IMR-90 (cell line): ENCODE measurements around the gene SH3BP4. TPM values are rescaled to one million over a fixed set of nuclear protein-coding genes. Genes with fewer than 3 reads are reported as not detected.

ENCODE experiments used
- ATAC-seq: fragments of 200-7000 bp; cut with Tn5 transposase; 2 replicates; pipeline ENCODE4 v1.9.1; 2020; ENCODE audit warnings: low read depth, mild to moderate bottlenecking, moderate library complexity
- BruUV-seq: library from RNA; stranded (reverse); fragments of 400-500 nt; replicated peaks from 2 replicates; lab custom pipeline; 2021; lab: Mats Ljungman, UMichigan
- CTCF ChIA-PET: fragments of 300-600 bp; formaldehyde crosslinking; extraction: SDS; loops from one replicate; lab custom pipeline; 2021; ENCODE audit warnings: antibody characterized with exemption; lab: Yijun Ruan, JAX
- POLR2A ChIA-PET: fragments of 300-600 bp; sonication (Branson Sonifier 250); formaldehyde crosslinking; loops from one replicate; lab custom pipeline; 2022; ENCODE audit warnings: antibody characterized with exemption; ENCODE audit not compliant: unreplicated experiment; lab: Charles Lee
- DNase-seq: peaks from one replicate; pipeline ENCODE4 v3.0.0; 2013
- H2AFZ ChIP-seq: replicated peaks from 2 replicates; pipeline ENCODE3; 2013; ENCODE audit warnings: low read length, mild to moderate bottlenecking; ENCODE audit not compliant: poor library complexity
- H2AK5ac ChIP-seq: 2 replicates; pipeline ENCODE4 v1.6.1; 2013; ENCODE audit warnings: low read depth, low read length, inconsistent platforms
- H2AK9ac ChIP-seq: replicated peaks from 2 replicates; pipeline ENCODE3; 2013; ENCODE audit warnings: mild to moderate bottlenecking, low read depth, low read length, moderate library complexity; ENCODE audit not compliant: poor library complexity
- H2BK120ac ChIP-seq: 2 replicates; pipeline ENCODE4 v1.6.1; 2013; ENCODE audit warnings: low read depth, low read length, inconsistent platforms
- H2BK15ac ChIP-seq: 3 replicates; pipeline ENCODE4 v1.6.1; 2013; ENCODE audit warnings: low read depth, low read length, inconsistent platforms
- H2BK20ac ChIP-seq: 2 replicates; pipeline ENCODE4 v1.6.1; 2013; ENCODE audit warnings: low read depth, mild to moderate bottlenecking, inconsistent platforms, low read length, moderate library complexity
- H2BK5ac ChIP-seq: 2 replicates; pipeline ENCODE4 v1.6.1; 2013; ENCODE audit warnings: mild to moderate bottlenecking, low read depth, low read length, inconsistent platforms; ENCODE audit not compliant: poor library complexity, severe bottlenecking
- H3K14ac ChIP-seq: replicated peaks from 2 replicates; pipeline ENCODE4 v1.6.1; 2013; ENCODE audit warnings: low read depth, low read length, inconsistent platforms
- H3K18ac ChIP-seq: 2 replicates; pipeline ENCODE4 v1.6.1; 2013; ENCODE audit warnings: low read depth, low read length, control low read depth
- H3K23ac ChIP-seq: 2 replicates; pipeline ENCODE4 v1.6.1; 2013; ENCODE audit warnings: low read depth, low read length, inconsistent platforms
- H3K27ac ChIP-seq: 2 replicates; pipeline ENCODE4 v1.5.1; 2013; ENCODE audit warnings: mild to moderate bottlenecking, control low read depth, low read length; ENCODE audit not compliant: insufficient read depth
- H3K27me3 ChIP-seq: 2 replicates; pipeline ENCODE4 v1.6.1; 2013; ENCODE audit warnings: low read length; ENCODE audit not compliant: control insufficient read depth, insufficient read depth
- H3K36me3 ChIP-seq: 2 replicates; pipeline ENCODE4 v1.6.1; 2013; ENCODE audit warnings: low read length, mixed read lengths; ENCODE audit not compliant: control insufficient read depth, insufficient read depth
- H3K4ac ChIP-seq: 2 replicates; pipeline ENCODE4 v1.6.1; 2013; ENCODE audit warnings: low read depth, low read length, inconsistent platforms
- H3K4me1 ChIP-seq: 2 replicates; pipeline ENCODE4 v1.6.1; 2013; ENCODE audit warnings: low read length, mixed read lengths; ENCODE audit not compliant: control insufficient read depth, insufficient read depth
- H3K4me2 ChIP-seq: 2 replicates; pipeline ENCODE4 v1.6.1; 2013; ENCODE audit warnings: low read depth, mild to moderate bottlenecking, control low read depth, low read length, moderate library complexity
- H3K4me3 ChIP-seq: 2 replicates; pipeline ENCODE4 v1.5.1; 2013; ENCODE audit warnings: low read depth, mild to moderate bottlenecking, control low read depth, low read length, moderate library complexity; ENCODE audit not compliant: insufficient read depth
- H3K56ac ChIP-seq: 2 replicates; pipeline ENCODE4 v1.6.1; 2013; ENCODE audit warnings: low read length, inconsistent platforms; ENCODE audit not compliant: insufficient read depth; ENCODE audit errors: extremely low read depth
- H3K79me1 ChIP-seq, 2 experiments: 2 replicates each; pipeline ENCODE4 v1.6.1; 2013; ENCODE audit warnings: low read length in 2 of 2, inconsistent platforms in 1 of 2, low read depth in 1 of 2
- H3K9ac ChIP-seq: 2 replicates; pipeline ENCODE4 v1.6.1; 2013; ENCODE audit warnings: low read depth, low read length, control low read depth
- H3K9me1 ChIP-seq: 2 replicates; pipeline ENCODE4 v1.6.1; 2013; ENCODE audit warnings: low read length, inconsistent platforms; ENCODE audit not compliant: insufficient read depth
- H3K9me3 ChIP-seq: 2 replicates; pipeline ENCODE4 v1.6.1; 2013; ENCODE audit warnings: low read length; ENCODE audit not compliant: control insufficient read depth, insufficient read depth
- H4K20me1 ChIP-seq: 2 replicates; pipeline ENCODE4 v1.6.1; 2013; ENCODE audit warnings: low read length, inconsistent platforms; ENCODE audit not compliant: insufficient read depth
- H4K5ac ChIP-seq: 2 replicates; pipeline ENCODE4 v1.6.1; 2013; ENCODE audit warnings: mild to moderate bottlenecking, low read depth, low read length, control low read depth
- H4K8ac ChIP-seq, 2 experiments: 2 replicates each; pipeline ENCODE4 v1.6.1; 2013; ENCODE audit warnings: low read depth in 2 of 2, low read length in 2 of 2, control low read depth in 1 of 2, inconsistent platforms in 1 of 2
- H4K91ac ChIP-seq: 2 replicates; pipeline ENCODE4 v1.6.1; 2013; ENCODE audit warnings: low read depth, low read length, inconsistent platforms; ENCODE audit not compliant: insufficient read depth
- BHLHE40 ChIP-seq: fragments of 150-350 bp; IDR thresholded peaks from 2 replicates; pipeline ENCODE4 v1.6.1; 2016; ENCODE audit warnings: mild to moderate bottlenecking, low read depth, low read length
- CHD1 ChIP-seq: IDR thresholded peaks from 2 replicates; pipeline ENCODE4 v1.6.1; 2012; ENCODE audit warnings: low read depth, low read length, improper control_type of control experiment
- CTCF ChIP-seq: conservative IDR thresholded peaks from 2 replicates; pipeline ENCODE4 v1.5.1; 2012; ENCODE audit warnings: mild to moderate bottlenecking, low read depth, low read length, improper control_type of control experiment
- ELK1 ChIP-seq: fragments of 150-350 bp; IDR thresholded peaks from 2 replicates; pipeline ENCODE4 v1.6.1; 2016; ENCODE audit warnings: low read depth, mild to moderate bottlenecking, low read length, moderate library complexity, borderline replicate concordance
- FOS ChIP-seq: fragments of 150-350 bp; IDR thresholded peaks from 2 replicates; pipeline ENCODE4 v1.6.1; 2016; ENCODE audit warnings: low read depth, low read length
- MAFK ChIP-seq: IDR thresholded peaks from 2 replicates; pipeline ENCODE4 v1.6.1; 2012; ENCODE audit warnings: low read depth, low read length, improper control_type of control experiment
- MXI1 ChIP-seq: IDR thresholded peaks from 2 replicates; pipeline ENCODE4 v1.6.1; 2012; ENCODE audit warnings: low read depth, mild to moderate bottlenecking, low read length, moderate library complexity, borderline replicate concordance
- NFE2L2 ChIP-seq: fragments of 150-350 bp; IDR thresholded peaks from 2 replicates; pipeline ENCODE4 v1.6.1; 2016; ENCODE audit warnings: low read depth, mild to moderate bottlenecking, low read length
- POLR2A ChIP-seq: IDR thresholded peaks from 2 replicates; pipeline ENCODE4 v1.6.1; 2012; ENCODE audit warnings: mild to moderate bottlenecking, low read depth, low read length
- RAD21 ChIP-seq: IDR thresholded peaks from 2 replicates; pipeline ENCODE4 v1.6.1; 2012; ENCODE audit warnings: low read length, improper control_type of control experiment
- RCOR1 ChIP-seq: IDR thresholded peaks from 2 replicates; pipeline ENCODE4 v1.6.1; 2012; ENCODE audit warnings: mild to moderate bottlenecking, low read length, improper control_type of control experiment; ENCODE audit not compliant: insufficient replicate concordance
- RFX5 ChIP-seq: IDR thresholded peaks from 2 replicates; pipeline ENCODE4 v1.8.0; 2012; ENCODE audit warnings: low read depth, mild to moderate bottlenecking, low read length, moderate library complexity
- SMC3 ChIP-seq: fragments of 150-350 bp; IDR thresholded peaks from 2 replicates; pipeline ENCODE4 v1.6.1; 2016; ENCODE audit warnings: low read depth, mild to moderate bottlenecking, antibody characterized with exemption, low read length, moderate library complexity
- WGBS, 2 experiments: methylation state at CpG; one replicate each; pipeline versions ENCODE4 v1.1.5 to v1.1.7; 2013; ENCODE audit warnings: missing lambda C conversion rate in 2 of 2; ENCODE audit not compliant: insufficient read length in 1 of 2; ENCODE audit errors: extremely low coverage in 2 of 2; 5-methylcytosine and 5-hydroxymethylcytosine counted together
- dilution Hi-C: fragments of 300-500 bp; cut with HindIII; formaldehyde crosslinking; loops from one replicate; pipeline ENCODE4 v1.14.3; 2018; ENCODE audit warnings: low sequenced_read_pairs; ENCODE audit not compliant: unreplicated experiment
- in situ Hi-C: fragments of 300-500 bp; cut with MboI; formaldehyde crosslinking; loops from 3 replicates; pipeline ENCODE4 v1.14.3; 2019; ENCODE audit warnings: low sequenced_read_pairs, inconsistent platforms, mixed read lengths
- intact Hi-C: fragments of 100-400 bp; cut with micrococcal nuclease; formaldehyde crosslinking; loops from 2 replicates; pipeline ENCODE4 v1.10.0; 2022
- polyA plus RNA-seq, 3 experiments: library from polyadenylated mRNA; depleted of rRNA; stranded (reverse); fragments of >200 nt; gene quantifications; 2 replicates each; pipeline ENCODE4 v1.2.3, GENCODE V29; 2012; ENCODE audit warnings: low replicate concordance in 1 of 3
- total RNA-seq: library from RNA; depleted of rRNA; stranded (reverse); fragments of >200 nt; gene quantifications from 2 replicates; pipeline ENCODE4 v1.2.3, GENCODE V29; 2012
- TF ChIP-seq, protein P1 (sequence below): fragments of 150-350 bp; IDR thresholded peaks from 2 replicates; pipeline ENCODE4 v1.6.1; 2017; ENCODE audit warnings: mild to moderate bottlenecking, antibody characterized with exemption, low read length, low read depth

The SH3BP4 gene
- total and polyA plus RNA-seq, 2 of the 4 experiments (the other 2 are of a cell fraction), result 104 to 122 TPM

- no peaks in the 10 kb centered on the region for H3K27me3 ChIP-seq
- no peak overlapping the region for H3K18ac ChIP-seq
- ATAC-seq (no peak), DNase-seq (no peak)
- H2AK5ac ChIP-seq, result no peak overlapping the region
- ChIA-PET CTCF (no interaction called here), POLR2A (no interaction called here)
- H4K5ac ChIP-seq, result no peak overlapping the region
- dilution Hi-C loops, result no loop called here
- no peaks in the 10 kb centered on the region for H3K9me3 ChIP-seq
- intact Hi-C loops, result no loop called here
- no peak overlapping the region for H2BK15ac ChIP-seq
- no peak overlapping the region for H4K8ac ChIP-seq
- H3K14ac ChIP-seq, result no peak overlapping the region
- no peak overlapping the region for H2BK5ac ChIP-seq
- no peak overlapping the region for H3K27ac ChIP-seq
- H3K56ac ChIP-seq, result no peak overlapping the region
- H3K4me1 ChIP-seq, result no peaks in the 10 kb centered on the region; the same call in 1 of the 2 replicates
- H3K9me1 ChIP-seq, result peaks cover 38% of the 10 kb centered on the region
- WGBS, 2 experiments, result 98% methylated on average over 22 of the region's 49 CpGs; no CpG with 5 or more reads in 1 of the 2 experiments
- no peak overlapping the region for H4K91ac ChIP-seq
- H3K79me1 ChIP-seq, result peaks cover 23 to 78% of the 10 kb centered on the region in 2 experiments
- peaks cover 83% of the 10 kb centered on the region for H3K36me3 ChIP-seq
- H2AK9ac ChIP-seq, result peak overlapping the region; percentile 30
- no TSS peak for BruUV-seq
- H2AFZ ChIP-seq, result peak overlapping the region; percentile 34
- no peak overlapping the region for H3K23ac ChIP-seq
- H3K9ac ChIP-seq, result no peak overlapping the region
- no peak overlapping the region for H3K4ac ChIP-seq
- H3K4me2 ChIP-seq, result no peak overlapping the region
- in situ Hi-C loops, result no loop called here
- no peak overlapping the region for H3K4me3 ChIP-seq
- no peak overlapping the region for H2BK20ac ChIP-seq
- H2BK120ac ChIP-seq, result no peak overlapping the region
- H4K20me1 ChIP-seq, result peaks cover 94% of the 10 kb centered on the region
- TF ChIP-seq NFE2L2 (no peak), MAFK (no peak), RFX5 (no peak), CHD1 (no peak), ELK1 (no peak), RAD21 (no peak), BHLHE40 (no peak), RCOR1 (no peak), SMC3 (no peak), MXI1 (no peak), POLR2A (no peak), CTCF (no peak), FOS (no peak)
- TF ChIP-seq, protein P1, sequence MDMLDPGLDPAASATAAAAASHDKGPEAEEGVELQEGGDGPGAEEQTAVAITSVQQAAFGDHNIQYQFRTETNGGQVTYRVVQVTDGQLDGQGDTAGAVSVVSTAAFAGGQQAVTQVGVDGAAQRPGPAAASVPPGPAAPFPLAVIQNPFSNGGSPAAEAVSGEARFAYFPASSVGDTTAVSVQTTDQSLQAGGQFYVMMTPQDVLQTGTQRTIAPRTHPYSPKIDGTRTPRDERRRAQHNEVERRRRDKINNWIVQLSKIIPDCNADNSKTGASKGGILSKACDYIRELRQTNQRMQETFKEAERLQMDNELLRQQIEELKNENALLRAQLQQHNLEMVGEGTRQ, result no peak
Observed at GRCh38 chr2:235042576-235043515, 91.0 kb downstream of the SH3BP4 start.
